Measurements from ENCODE around the gene STRIT1. TPM values are rescaled to one million over a fixed set of nuclear protein-coding genes. Genes with fewer than 3 reads are reported as not detected.

Gene STRIT1
- total and polyA plus RNA-seq, 9 of the 15 experiments (the other 6 are each of a cell fraction or from before 2014, with no cell fraction given): not detected

DNA sequence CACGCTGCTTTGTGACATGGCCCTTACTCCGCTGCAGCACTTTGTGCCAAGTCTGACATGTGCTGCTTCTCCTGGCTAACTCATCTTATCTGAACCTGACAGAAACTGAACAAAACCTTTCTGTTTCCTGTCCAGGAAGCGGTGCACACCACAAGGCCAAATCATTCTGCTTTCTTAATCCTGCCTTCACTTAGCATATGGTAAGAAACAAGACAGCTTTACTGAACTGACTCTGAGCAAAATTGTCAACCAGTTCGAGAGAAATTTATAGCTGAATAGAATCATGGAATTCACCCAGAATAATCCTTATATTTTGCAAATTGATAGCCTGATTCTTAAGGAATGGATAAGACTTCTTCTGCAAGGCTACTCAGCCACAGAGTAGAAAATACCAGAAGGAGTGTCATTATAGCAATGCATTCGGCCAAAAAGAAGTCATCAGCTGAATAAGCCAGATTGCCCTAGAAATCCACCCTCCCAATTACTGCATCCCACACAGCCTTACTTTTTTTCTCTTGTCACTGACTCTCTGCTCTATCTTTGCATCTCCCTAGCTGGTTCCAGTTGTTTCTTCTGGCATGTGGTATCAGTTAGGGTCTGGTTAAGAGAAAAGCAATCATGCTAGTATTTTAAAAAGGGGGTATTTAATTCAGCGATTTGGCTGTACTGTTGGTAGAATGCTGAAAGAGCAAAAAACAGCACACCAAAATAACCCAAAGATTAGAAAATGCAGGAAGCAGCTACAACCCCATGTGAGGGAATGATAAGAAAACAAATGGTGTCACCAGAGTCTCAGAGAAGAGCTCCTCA lies 41.6 kb upstream of the STRIT1 start (continued):
- no peak for TF ChIP-seq ZNF121 (CRISPR knock-in tag; conservative IDR thresholded peaks at IDR 0.05)
- no peak for TF ChIP-seq RBM22 (IDR thresholded peaks at IDR 0.05; ENCODE audit: low read depth, low read length, poor library complexity, severe bottlenecking)
- TF ChIP-seq ZBTB8A (IDR thresholded peaks at IDR 0.05; ENCODE audit: partially characterized antibody): no peak
- TF ChIP-seq DPF2 (IDR thresholded peaks at IDR 0.05): peak; percentile 93
- no peak for TF ChIP-seq NONO (IDR thresholded peaks at IDR 0.05; ENCODE audit: low read depth in 2 of 2, low read length in 1 of 2)
- no peak for TF ChIP-seq SMARCA5 (IDR thresholded peaks at IDR 0.05)
- no peak for TF ChIP-seq TFAM (CRISPR knock-in tag; conservative IDR thresholded peaks at IDR 0.05)
- peak in 1 of 2 experiments; percentile 66; a peak in 2 of 3 replicates for TF ChIP-seq CBX3 (IDR thresholded peaks at IDR 0.05; ENCODE audit: borderline replicate concordance in 1 of 2, low read length in 2 of 2)
- peak; percentile 86 for TF ChIP-seq ZNF584 (CRISPR knock-in tag; IDR thresholded peaks at IDR 0.05; ENCODE audit: low read depth)
- no peak for TF ChIP-seq CEBPZ (IDR thresholded peaks at IDR 0.05; ENCODE audit: borderline replicate concordance, low read depth, low read length)
- TF ChIP-seq ZNF174 (CRISPR knock-in tag; IDR thresholded peaks at IDR 0.05): no peak
- no peak for TF ChIP-seq CHD2 (IDR thresholded peaks at IDR 0.05; ENCODE audit: low read depth, low read length)
- 0 out of 2 replicates have a peak, but pooled peaks have one; percentile 25 for TF ChIP-seq ZNF23 (CRISPR knock-in tag; IDR thresholded peaks at IDR 0.05)
- TF ChIP-seq, protein P1, sequence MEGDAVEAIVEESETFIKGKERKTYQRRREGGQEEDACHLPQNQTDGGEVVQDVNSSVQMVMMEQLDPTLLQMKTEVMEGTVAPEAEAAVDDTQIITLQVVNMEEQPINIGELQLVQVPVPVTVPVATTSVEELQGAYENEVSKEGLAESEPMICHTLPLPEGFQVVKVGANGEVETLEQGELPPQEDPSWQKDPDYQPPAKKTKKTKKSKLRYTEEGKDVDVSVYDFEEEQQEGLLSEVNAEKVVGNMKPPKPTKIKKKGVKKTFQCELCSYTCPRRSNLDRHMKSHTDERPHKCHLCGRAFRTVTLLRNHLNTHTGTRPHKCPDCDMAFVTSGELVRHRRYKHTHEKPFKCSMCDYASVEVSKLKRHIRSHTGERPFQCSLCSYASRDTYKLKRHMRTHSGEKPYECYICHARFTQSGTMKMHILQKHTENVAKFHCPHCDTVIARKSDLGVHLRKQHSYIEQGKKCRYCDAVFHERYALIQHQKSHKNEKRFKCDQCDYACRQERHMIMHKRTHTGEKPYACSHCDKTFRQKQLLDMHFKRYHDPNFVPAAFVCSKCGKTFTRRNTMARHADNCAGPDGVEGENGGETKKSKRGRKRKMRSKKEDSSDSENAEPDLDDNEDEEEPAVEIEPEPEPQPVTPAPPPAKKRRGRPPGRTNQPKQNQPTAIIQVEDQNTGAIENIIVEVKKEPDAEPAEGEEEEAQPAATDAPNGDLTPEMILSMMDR (IDR thresholded peaks at IDR 0.05 in 2 of 3, conservative IDR thresholded peaks at IDR 0.05 in 1 of 3; ENCODE audit: insufficient read depth in 2 of 3, low read depth in 1 of 3, low read length in 3 of 3): no peak
- no peak for TF ChIP-seq USF2 (CRISPR knock-in tag; IDR thresholded peaks at IDR 0.05)
- TF ChIP-seq PHB (CRISPR knock-in tag; IDR thresholded peaks at IDR 0.05): no peak
- no peak for TF ChIP-seq FUS (optimal IDR thresholded peaks at IDR 0.05; ENCODE audit: low read depth, low read length)
- TF ChIP-seq, protein P2, sequence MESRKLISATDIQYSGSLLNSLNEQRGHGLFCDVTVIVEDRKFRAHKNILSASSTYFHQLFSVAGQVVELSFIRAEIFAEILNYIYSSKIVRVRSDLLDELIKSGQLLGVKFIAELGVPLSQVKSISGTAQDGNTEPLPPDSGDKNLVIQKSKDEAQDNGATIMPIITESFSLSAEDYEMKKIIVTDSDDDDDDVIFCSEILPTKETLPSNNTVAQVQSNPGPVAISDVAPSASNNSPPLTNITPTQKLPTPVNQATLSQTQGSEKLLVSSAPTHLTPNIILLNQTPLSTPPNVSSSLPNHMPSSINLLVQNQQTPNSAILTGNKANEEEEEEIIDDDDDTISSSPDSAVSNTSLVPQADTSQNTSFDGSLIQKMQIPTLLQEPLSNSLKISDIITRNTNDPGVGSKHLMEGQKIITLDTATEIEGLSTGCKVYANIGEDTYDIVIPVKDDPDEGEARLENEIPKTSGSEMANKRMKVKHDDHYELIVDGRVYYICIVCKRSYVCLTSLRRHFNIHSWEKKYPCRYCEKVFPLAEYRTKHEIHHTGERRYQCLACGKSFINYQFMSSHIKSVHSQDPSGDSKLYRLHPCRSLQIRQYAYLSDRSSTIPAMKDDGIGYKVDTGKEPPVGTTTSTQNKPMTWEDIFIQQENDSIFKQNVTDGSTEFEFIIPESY (CRISPR knock-in tag; IDR thresholded peaks at IDR 0.05): peak; percentile 79; the same call in 1 of the 2 replicates
- TF ChIP-seq PHB2 (IDR thresholded peaks at IDR 0.05; ENCODE audit: low read depth): no peak
- TF ChIP-seq STAT5A (IDR thresholded peaks at IDR 0.05; ENCODE audit: borderline replicate concordance, low read length): peak; percentile 81
- no peak for TF ChIP-seq ZNF668 (CRISPR knock-in tag; IDR thresholded peaks at IDR 0.05)
